Astrocyte (in vitro differentiated cells and primary cell): ENCODE data around the gene ZFYVE28. TPM values are rescaled to one million over a fixed set of nuclear protein-coding genes. Genes with fewer than 3 reads are reported as not detected.

Experiments
- DNase-seq: peaks from one replicate; pipeline ENCODE4 v3.0.0-alpha.2; 2010; ENCODE audit warnings: low read depth
- FAIRE-seq: peaks from 2 replicates; lab custom pipeline; 2011; peaks lifted over from hg19 to GRCh38; lab: Jason Lieb, UNC
- H2AFZ ChIP-seq: 2 replicates; pipeline ENCODE4 v1.6.0; 2012; ENCODE audit warnings: low read depth, low read length, inconsistent platforms
- H3K27ac ChIP-seq: 2 replicates; pipeline ENCODE4 v1.5.1; 2011; ENCODE audit warnings: low read depth, low read length, inconsistent platforms
- H3K27me3 ChIP-seq: 2 replicates; pipeline ENCODE4 v1.6.0; 2011; ENCODE audit warnings: low read length, inconsistent platforms; ENCODE audit not compliant: insufficient read depth
- H3K36me3 ChIP-seq: 2 replicates; pipeline ENCODE4 v1.5.1; 2011; ENCODE audit warnings: low read length, inconsistent platforms; ENCODE audit not compliant: insufficient read depth
- H3K4me1 ChIP-seq: 2 replicates; pipeline ENCODE4 v1.5.1; 2011; ENCODE audit warnings: low read length, inconsistent platforms; ENCODE audit not compliant: insufficient read depth
- H3K4me2 ChIP-seq: 2 replicates; pipeline ENCODE4 v1.6.0; 2012; ENCODE audit warnings: low read length, inconsistent platforms
- H3K4me3 ChIP-seq: 2 replicates; pipeline ENCODE4 v1.5.1; 2011; ENCODE audit warnings: low read depth, mild to moderate bottlenecking, low read length, inconsistent platforms; ENCODE audit not compliant: insufficient read depth
- H3K79me2 ChIP-seq: 2 replicates; pipeline ENCODE4 v1.6.0; 2012; ENCODE audit warnings: mild to moderate bottlenecking, low read length, inconsistent platforms; ENCODE audit not compliant: insufficient read depth
- H3K9ac ChIP-seq: 2 replicates; pipeline ENCODE4 v1.6.0; 2012; ENCODE audit warnings: mild to moderate bottlenecking, low read length, inconsistent platforms
- H3K9me3 ChIP-seq: 2 replicates; pipeline ENCODE4 v1.5.1; 2012; ENCODE audit warnings: low read depth, mild to moderate bottlenecking, low read length, inconsistent platforms; ENCODE audit not compliant: insufficient read depth
- H4K20me1 ChIP-seq: 2 replicates; pipeline ENCODE4 v1.6.0; 2012; ENCODE audit warnings: low read length, inconsistent platforms; ENCODE audit not compliant: insufficient read depth
- H3K27ac Mint-ChIP-seq: one replicate; pipeline ENCODE4 v1.8.0; 2021; ENCODE audit warnings: mild to moderate bottlenecking, mixed read lengths; ENCODE audit not compliant: unreplicated experiment
- H3K27me3 Mint-ChIP-seq: one replicate; pipeline ENCODE4 v1.8.0; 2021; ENCODE audit warnings: low read depth, mixed read lengths; ENCODE audit not compliant: unreplicated experiment
- H3K36me3 Mint-ChIP-seq: one replicate; pipeline ENCODE4 v1.8.0; 2021; ENCODE audit warnings: low read depth, mixed read lengths; ENCODE audit not compliant: unreplicated experiment
- H3K4me1 Mint-ChIP-seq: one replicate; pipeline ENCODE4 v1.8.0; 2021; ENCODE audit warnings: low read depth, mixed read lengths; ENCODE audit not compliant: unreplicated experiment
- H3K4me3 Mint-ChIP-seq: one replicate; pipeline ENCODE4 v1.8.0; 2021; ENCODE audit warnings: mild to moderate bottlenecking, moderate library complexity, mixed read lengths; ENCODE audit not compliant: unreplicated experiment
- H3K9me3 Mint-ChIP-seq: one replicate; pipeline ENCODE4 v1.8.0; 2021; ENCODE audit warnings: mild to moderate bottlenecking, mixed read lengths; ENCODE audit not compliant: unreplicated experiment
- CTCF ChIP-seq: IDR thresholded peaks from 2 replicates; pipeline ENCODE4 v1.5.1; 2011; ENCODE audit warnings: low read depth, mild to moderate bottlenecking, inconsistent platforms, low read length, moderate library complexity; ENCODE audit not compliant: insufficient read depth
- EZH2 ChIP-seq: IDR thresholded peaks from 2 replicates; pipeline ENCODE4 v1.6.1; 2012; ENCODE audit warnings: mild to moderate bottlenecking, low read length, inconsistent platforms; ENCODE audit not compliant: insufficient read depth
- total RNA-seq: library from RNA; stranded (reverse); gene quantifications from 2 replicates; pipeline ENCODE4 v1.2.1, GENCODE V29; 2021

ZFYVE28 gene
- total RNA-seq, 1 donor from 2014 or later, result 0.68 TPM

GRCh38 chr4:2388429-2389182 lies 29.8 kb downstream of the ZFYVE28 start:
- no peaks in the 10 kb centered on the region for H3K79me2 ChIP-seq
- no peak overlapping the region for H3K27ac ChIP-seq
- no peaks in the 10 kb centered on the region for H3K9me3 ChIP-seq
- H4K20me1 ChIP-seq, result no peaks in the 10 kb centered on the region
- peaks cover 2% of the 10 kb centered on the region for H3K4me1 Mint-ChIP-seq
- TF ChIP-seq CTCF (no peak), EZH2 (no peak)
- FAIRE-seq (no peak), DNase-seq (no peak)
- H3K27me3 ChIP-seq, result peaks cover 60% of the 10 kb centered on the region
- H3K9me3 Mint-ChIP-seq, result peaks cover 1% of the 10 kb centered on the region
- H3K4me3 Mint-ChIP-seq, result no peak overlapping the region
- H2AFZ ChIP-seq, result no peak overlapping the region
- no peak overlapping the region for H3K4me2 ChIP-seq
- peaks cover 82% of the 10 kb centered on the region for H3K27me3 Mint-ChIP-seq
- H3K36me3 ChIP-seq, result no peaks in the 10 kb centered on the region
- H3K27ac Mint-ChIP-seq, result no peak overlapping the region
- H3K36me3 Mint-ChIP-seq, result peaks cover 4% of the 10 kb centered on the region
- no peak overlapping the region for H3K4me3 ChIP-seq
- peaks cover 12% of the 10 kb centered on the region for H3K4me1 ChIP-seq
- no peak overlapping the region for H3K9ac ChIP-seq

GRCh38 chr4:2387829-2388228 lies 30.6 kb downstream of the ZFYVE28 start:
- no peaks in the 10 kb centered on the region for H3K79me2 ChIP-seq
- H3K9ac ChIP-seq, result no peak overlapping the region
- H3K27me3 ChIP-seq, result peaks cover 56% of the 10 kb centered on the region
- Mint-ChIP-seq H3K9me3 (peaks cover 5% of the 10 kb centered on the region), H3K27ac (no peak overlapping the region), H3K4me1 (peaks cover 2% of the 10 kb centered on the region), H3K27me3 (peaks cover 84% of the 10 kb centered on the region), H3K36me3 (peaks cover 4% of the 10 kb centered on the region), H3K4me3 (no peak overlapping the region)
- no peaks in the 10 kb centered on the region for H3K9me3 ChIP-seq
- H3K4me3 ChIP-seq, result no peak overlapping the region
- FAIRE-seq, result no peak
- no peak overlapping the region for H2AFZ ChIP-seq
- H3K27ac ChIP-seq, result no peak overlapping the region
- no peaks in the 10 kb centered on the region for H3K36me3 ChIP-seq
- H3K4me2 ChIP-seq, result no peak overlapping the region
- no peak for TF ChIP-seq EZH2
- TF ChIP-seq CTCF, result no peak
- H4K20me1 ChIP-seq, result no peaks in the 10 kb centered on the region
- peaks cover 11% of the 10 kb centered on the region for H3K4me1 ChIP-seq
- DNase-seq, result no peak

- Mint-ChIP-seq H3K36me3 (peaks cover 4% of the 10 kb centered on the region), H3K4me1 (peaks cover 2% of the 10 kb centered on the region), H3K27me3 (peaks cover 83% of the 10 kb centered on the region), H3K9me3 (peaks cover 5% of the 10 kb centered on the region), H3K4me3 (no peak overlapping the region), H3K27ac (no peak overlapping the region)
- no peaks in the 10 kb centered on the region for H4K20me1 ChIP-seq
- no peak overlapping the region for H3K9ac ChIP-seq
- TF ChIP-seq EZH2 (no peak), CTCF (no peak)
- H3K27me3 ChIP-seq, result peaks cover 50% of the 10 kb centered on the region
- H3K4me2 ChIP-seq, result no peak overlapping the region
- FAIRE-seq (no peak), DNase-seq (no peak)
- no peaks in the 10 kb centered on the region for H3K36me3 ChIP-seq
- no peak overlapping the region for H3K4me3 ChIP-seq
- H3K79me2 ChIP-seq, result no peaks in the 10 kb centered on the region
- H2AFZ ChIP-seq, result no peak overlapping the region
- no peak overlapping the region for H3K27ac ChIP-seq
- no peaks in the 10 kb centered on the region for H3K9me3 ChIP-seq
- H3K4me1 ChIP-seq, result peaks cover 11% of the 10 kb centered on the region
Observed at GRCh38 chr4:2387218-2387617, 31.2 kb downstream of the ZFYVE28 start.
